ENCODE data around the gene ABLIM2. TPM values are rescaled to one million over a fixed set of nuclear protein-coding genes. Genes with fewer than 3 reads are reported as not detected.

ABLIM2 gene
- total and polyA plus RNA-seq, 2 of the 8 experiments (the other 6 are each of a cell fraction or from before 2014, with no cell fraction given): 2.8 to 3.0 TPM

GRCh38 chr4:8163026-8163425 is 4.4 kb upstream of the ABLIM2 start:
- Histone ChIP-seq H4K8ac (ENCODE audit: extremely low read depth, insufficient read depth, low read length) (no peak overlapping the region), H3K9ac (replicated peaks in 1 of 4; ENCODE audit: extremely low read depth in 1 of 4, low read depth in 3 of 4, low read length in 3 of 4) (no peak overlapping the region), H3K4me3 (ENCODE audit: extremely low read depth in 1 of 4, insufficient read depth in 2 of 4, low read depth in 3 of 4, low read length in 4 of 4) (no peak overlapping the region), H4K91ac (replicated peaks; ENCODE audit: insufficient read length, low read length) (no peak overlapping the region), H2BK5ac (ENCODE audit: low read depth, low read length) (no peak overlapping the region), H3K4me2 (ENCODE audit: insufficient read depth in 1 of 2, low read depth in 2 of 2, low read length in 2 of 2) (no peak overlapping the region), H4K20me1 (replicated peaks in 1 of 2; ENCODE audit: control insufficient read depth in 1 of 2, insufficient read depth in 2 of 2, low read length in 2 of 2) (peaks cover 0 to 5% of the 10 kb centered on the region in 2 experiments), H3K56ac (replicated peaks; ENCODE audit: insufficient read length, low read depth, low read length) (no peak overlapping the region), H2BK120ac (replicated peaks; ENCODE audit: low read depth, low read length) (no peak overlapping the region), H3K27me3 (replicated peaks in 1 of 4; ENCODE audit: control insufficient read depth in 3 of 4, extremely low read depth in 1 of 4, insufficient read depth in 3 of 4, low read length in 3 of 4) (peaks cover 3 to 24% (median 15%) of the 10 kb centered on the region in 4 experiments), H4K5ac (ENCODE audit: insufficient read length, low read depth, low read length) (no peak overlapping the region), H2BK15ac (ENCODE audit: low read length) (no peak overlapping the region), H3K4me1 (replicated peaks in 1 of 4; ENCODE audit: control insufficient read depth in 3 of 4, insufficient read depth in 4 of 4, low read length in 3 of 4) (peaks cover 0 to 3% (median under 1%) of the 10 kb centered on the region in 4 experiments; a peak in 4 of 7 replicates), H3K18ac (ENCODE audit: extremely low read depth, low read length) (no peak overlapping the region), H3K79me1 (ENCODE audit: low read depth, low read length) (no peaks in the 10 kb centered on the region), H3K9me3 (ENCODE audit: insufficient read depth in 2 of 2, low read depth in 1 of 2, low read length in 1 of 2) (peaks cover 0 to 2% of the 10 kb centered on the region in 2 experiments; a peak in 2 of 4 replicates), H3K23me2 (ENCODE audit: low read depth, low read length) (peaks cover 21% of the 10 kb centered on the region; the same call in 1 of the 2 replicates), H2BK20ac (ENCODE audit: low read length) (no peak overlapping the region), H3K23ac (ENCODE audit: insufficient read length) (no peak overlapping the region), H3K14ac (ENCODE audit: insufficient read length) (no peak overlapping the region), H2BK12ac (ENCODE audit: low read depth, low read length) (no peak overlapping the region), H3K4ac (replicated peaks; ENCODE audit: insufficient read length, low read depth, low read length) (no peak overlapping the region), H3K79me2 (ENCODE audit: control insufficient read depth in 1 of 2, insufficient read depth in 2 of 2, low read length in 2 of 2) (no peaks in the 10 kb centered on the region), H3K36me3 (ENCODE audit: control insufficient read depth in 2 of 4, insufficient read depth in 4 of 4, low read length in 3 of 4) (no peaks in the 10 kb centered on the region), H2AK5ac (ENCODE audit: low read depth, low read length) (no peak overlapping the region; the same call in 1 of the 2 replicates), H2AFZ (ENCODE audit: low read length) (no peak overlapping the region), H3K27ac (ENCODE audit: low read depth, low read length) (no peak overlapping the region)
- FAIRE-seq: no peak
- CTCF ChIA-PET (ENCODE audit: partially characterized antibody): interaction anchor here (1.0 to 1.8 kb wide), 4 partner anchors 12 to 75 kb away, joined by 3 read pairs; no protein-coding TSS in a partner anchor
- POLR2A ChIA-PET (ENCODE audit: partially characterized antibody): no interaction called here
- WGBS, 2 experiments (ENCODE audit: extremely low coverage in 1 of 2, insufficient coverage in 1 of 2, insufficient read length in 1 of 2, insufficient replicate concordance in 2 of 2, low coverage in 1 of 2, low lambda C conversion rate in 2 of 2, missing lambda C conversion rate in 1 of 2): 89% methylated on average over 7 of the region's 7 CpGs; no CpG with 5 or more reads in 1 of the 2 experiments
- DNase-seq (ENCODE audit: low read depth in 1 of 2, low spot score in 2 of 2): no peak
- TF ChIP-seq RBBP5 (IDR thresholded peaks at IDR 0.05; ENCODE audit: borderline replicate concordance, low read depth, low read length) (no peak), USF2 (IDR thresholded peaks at IDR 0.05; ENCODE audit: low read length) (no peak), CBX8 (IDR thresholded peaks at IDR 0.05; ENCODE audit: borderline replicate concordance, low read depth, low read length) (no peak), MAFK (IDR thresholded peaks at IDR 0.05; ENCODE audit: low read depth, low read length) (no peak), YY1 (IDR thresholded peaks at IDR 0.05; ENCODE audit: low read depth, low read length) (no peak), CEBPB (IDR thresholded peaks at IDR 0.05; ENCODE audit: low read depth, low read length) (no peak), GTF2F1 (IDR thresholded peaks at IDR 0.05; ENCODE audit: borderline replicate concordance, low read depth, low read length) (no peak), SIRT6 (IDR thresholded peaks at IDR 0.05; ENCODE audit: low read length) (no peak), POLR2A (IDR thresholded peaks at IDR 0.05; ENCODE audit: control extremely low read depth in 1 of 2, low read depth in 2 of 2, low read length in 2 of 2) (no peak), CHD2 (IDR thresholded peaks at IDR 0.05; ENCODE audit: low read length) (no peak), SUZ12 (IDR thresholded peaks at IDR 0.05; ENCODE audit: low read length) (no peak), BRCA1 (IDR thresholded peaks at IDR 0.05; ENCODE audit: low read depth, low read length) (no peak), SIN3A (conservative IDR thresholded peaks at IDR 0.05 in 1 of 2, IDR thresholded peaks at IDR 0.05 in 1 of 2; ENCODE audit: low read depth in 1 of 2, low read length in 2 of 2) (no peak), SRF (IDR thresholded peaks at IDR 0.05; ENCODE audit: low read depth, low read length) (no peak)

Data from H1 (cell line).